GM23248 (cell line): ENCODE data around the gene IL36B.

Source experiments
- EZH2 ChIP-seq: fragments of 200-600 bp; sonication (generic); IDR thresholded peaks from 2 replicates; pipeline ENCODE4 v1.6.1; 2018; ENCODE audit warnings: antibody characterized with exemption, mild to moderate bottlenecking; ENCODE audit not compliant: insufficient read depth, poor library complexity, severe bottlenecking
- EZH2phosphoT487 ChIP-seq: fragments of 200-600 bp; sonication (generic); IDR thresholded peaks from 2 replicates; pipeline ENCODE4 v1.6.1; 2018; ENCODE audit warnings: antibody characterized with exemption, moderate library complexity, mild to moderate bottlenecking, low read depth; ENCODE audit not compliant: insufficient read depth

DNA sequence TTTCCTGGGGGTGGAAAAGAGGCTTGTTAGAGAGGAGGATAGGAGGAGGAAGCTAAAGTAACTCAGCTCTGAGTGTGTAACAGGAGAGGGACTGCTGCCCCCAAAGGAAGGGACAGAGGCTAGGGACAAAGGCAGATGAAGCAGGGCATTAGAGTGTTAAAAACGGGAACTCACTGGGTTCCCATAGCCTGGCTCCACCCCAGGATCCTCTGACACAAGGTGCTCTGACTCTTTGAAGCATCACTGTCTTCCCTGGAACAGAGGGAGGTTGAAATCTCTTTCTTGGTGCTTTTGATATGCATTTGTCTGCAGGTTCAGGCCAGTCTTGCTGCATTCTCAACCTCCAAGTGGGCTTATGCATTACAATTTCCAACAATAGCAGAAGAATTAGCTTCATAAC lies 24.6 kb downstream of the IL36B start:
- TF ChIP-seq EZH2 (no peak), EZH2phosphoT487 (no peak)
